CD14-positive monocyte (primary cell): ENCODE data around the gene ELFN1. TPM values are rescaled to one million over a fixed set of nuclear protein-coding genes. Genes with fewer than 3 reads are reported as not detected.

Experiments used
- DNase-seq, 3 donors: peaks; one replicate each; pipeline ENCODE4 v3.0.0-alpha.2; 2011 to 2022
- H2AFZ ChIP-seq: 2 replicates; pipeline ENCODE4 v1.6.0; 2012; ENCODE audit warnings: mild to moderate bottlenecking, low read depth, low read length, inconsistent platforms; ENCODE audit not compliant: insufficient read depth, poor library complexity, severe bottlenecking
- H3K27ac ChIP-seq, 2 donors: 1 replicate in 1 of 2; 2 replicates in 1 of 2; pipeline ENCODE4 v1.5.1; 2012 to 2013; ENCODE audit warnings: low read length in 2 of 2, control low read depth in 1 of 2, inconsistent platforms in 1 of 2, low read depth in 1 of 2, mild to moderate bottlenecking in 1 of 2
- H3K27me3 ChIP-seq, 2 donors: one replicate each; pipeline versions ENCODE4 v1.6.0 to v1.6.1; 2011 to 2013; ENCODE audit warnings: low read length in 2 of 2; ENCODE audit not compliant: control insufficient read depth in 2 of 2, insufficient read depth in 2 of 2
- H3K36me3 ChIP-seq, 2 donors: replicated peaks in 1 of 2; 1 replicate in 1 of 2; 2 replicates in 1 of 2; pipeline versions ENCODE4 v1.5.1 to v1.6.1; 2012 to 2013; ENCODE audit warnings: low read length in 2 of 2, control low read depth in 1 of 2, inconsistent platforms in 1 of 2, mild to moderate bottlenecking in 1 of 2; ENCODE audit not compliant: insufficient read depth in 2 of 2, control insufficient read depth in 1 of 2
- H3K4me1 ChIP-seq, 2 donors: 1 replicate in 1 of 2; 2 replicates in 1 of 2; pipeline versions ENCODE4 v1.5.1 to v1.6.1; 2012 to 2013; ENCODE audit warnings: low read length in 2 of 2, control low read depth in 1 of 2, inconsistent platforms in 1 of 2, mild to moderate bottlenecking in 1 of 2, moderate library complexity in 1 of 2; ENCODE audit not compliant: insufficient read depth in 2 of 2, control insufficient read depth in 1 of 2
- H3K4me2 ChIP-seq: replicated peaks from 2 replicates; pipeline ENCODE3; 2012; ENCODE audit warnings: low read length, moderate library complexity, mild to moderate bottlenecking; ENCODE audit not compliant: poor library complexity, severe bottlenecking; ENCODE audit errors: extremely low read depth
- H3K4me3 ChIP-seq, 3 experiments: fragments of 200-600 bp in 1 of 3; sonication (generic) in 1 of 3; replicated peaks in 1 of 3; 1 replicate in 2 of 3; 2 replicates in 1 of 3; pipeline ENCODE4 v1.5.1; 2011 to 2013; ENCODE audit warnings: low read length in 3 of 3, mild to moderate bottlenecking in 3 of 3, control low read depth in 2 of 3, low read depth in 2 of 3, inconsistent platforms in 1 of 3, moderate library complexity in 1 of 3
- H3K79me2 ChIP-seq: 2 replicates; pipeline ENCODE4 v1.6.0; 2012; ENCODE audit warnings: mild to moderate bottlenecking, control low read depth, inconsistent platforms, low read length, moderate library complexity; ENCODE audit not compliant: insufficient read depth
- H3K9ac ChIP-seq: 2 replicates; pipeline ENCODE4 v1.6.0; 2017; ENCODE audit warnings: low read length, mild to moderate bottlenecking; ENCODE audit not compliant: insufficient read depth, poor library complexity, severe bottlenecking
- H3K9me3 ChIP-seq, 2 donors: replicated peaks in 1 of 2; 1 replicate in 1 of 2; 2 replicates in 1 of 2; pipeline versions ENCODE4 v1.5.1 to v1.6.1; 2012 to 2013; ENCODE audit warnings: low read length in 2 of 2, control low read depth in 1 of 2; ENCODE audit not compliant: control insufficient read depth in 1 of 2, insufficient read depth in 1 of 2
- H4K20me1 ChIP-seq: 2 replicates; pipeline ENCODE4 v1.6.0; 2012; ENCODE audit warnings: mild to moderate bottlenecking, low read length, control low read depth, moderate library complexity; ENCODE audit not compliant: insufficient read depth
- H3K27ac Mint-ChIP-seq, 7 donors: one replicate each; pipeline ENCODE4 v1.8.0; 2020; ENCODE audit warnings: mild to moderate bottlenecking in 7 of 7, mixed read lengths in 7 of 7, moderate library complexity in 6 of 7, inconsistent platforms in 2 of 7
- H3K27me3 Mint-ChIP-seq, 3 donors: one replicate each; pipeline ENCODE4 v1.8.0; 2021 to 2022; ENCODE audit warnings: low read depth in 3 of 3, mild to moderate bottlenecking in 3 of 3, mixed read lengths in 3 of 3, moderate library complexity in 3 of 3, inconsistent platforms in 1 of 3
- H3K36me3 Mint-ChIP-seq, 2 donors: one replicate each; pipeline ENCODE4 v1.8.0; 2020; ENCODE audit warnings: mixed read lengths in 2 of 2, inconsistent platforms in 1 of 2, mild to moderate bottlenecking in 1 of 2
- H3K4me1 Mint-ChIP-seq: one replicate; pipeline ENCODE4 v1.8.0; 2020; ENCODE audit warnings: mild to moderate bottlenecking, mixed read lengths
- H3K4me3 Mint-ChIP-seq, 2 donors: one replicate each; pipeline ENCODE4 v1.8.0; 2020; ENCODE audit warnings: mild to moderate bottlenecking in 2 of 2, mixed read lengths in 2 of 2, moderate library complexity in 1 of 2
- H3K9me3 Mint-ChIP-seq, 7 donors: one replicate each; pipeline ENCODE4 v1.8.0; 2020 to 2022; ENCODE audit warnings: mixed read lengths in 7 of 7, mild to moderate bottlenecking in 6 of 7, moderate library complexity in 6 of 7, inconsistent platforms in 2 of 7
- WGBS: methylation state at CpG from one replicate; pipeline ENCODE4 v1.1.5; 2013; ENCODE audit warnings: missing lambda C conversion rate; ENCODE audit not compliant: insufficient coverage; 5-methylcytosine and 5-hydroxymethylcytosine counted together
- intact Hi-C, 2 donors: fragments of 100-400 bp; cut with micrococcal nuclease; formaldehyde crosslinking; loops; one replicate each; pipeline versions ENCODE4 v1.15.0 to v1.15.1; 2023
- polyA plus RNA-seq, 3 donors: library from polyadenylated mRNA; depleted of rRNA in 1 of 3; unstranded in 2 of 3; stranded (reverse) in 1 of 3; fragments of 300-500 nt in 2 of 3; fragments of >200 nt in 1 of 3; fragmentation: Illumina TruSeq in 2 of 3; gene quantifications; 1 replicate in 2 of 3; 2 replicates in 1 of 3; pipeline ENCODE4 v1.2.3, GENCODE V29; 2012 to 2021
- TF ChIP-seq, protein P1 (sequence below): fragments of 200-600 bp; IDR thresholded peaks from one replicate; pipeline ENCODE4 v1.8.0; 2022; ENCODE audit warnings: antibody characterized with exemption, mild to moderate bottlenecking

ELFN1 gene
- polyA plus RNA-seq, 3 donors: not detected

DNA sequence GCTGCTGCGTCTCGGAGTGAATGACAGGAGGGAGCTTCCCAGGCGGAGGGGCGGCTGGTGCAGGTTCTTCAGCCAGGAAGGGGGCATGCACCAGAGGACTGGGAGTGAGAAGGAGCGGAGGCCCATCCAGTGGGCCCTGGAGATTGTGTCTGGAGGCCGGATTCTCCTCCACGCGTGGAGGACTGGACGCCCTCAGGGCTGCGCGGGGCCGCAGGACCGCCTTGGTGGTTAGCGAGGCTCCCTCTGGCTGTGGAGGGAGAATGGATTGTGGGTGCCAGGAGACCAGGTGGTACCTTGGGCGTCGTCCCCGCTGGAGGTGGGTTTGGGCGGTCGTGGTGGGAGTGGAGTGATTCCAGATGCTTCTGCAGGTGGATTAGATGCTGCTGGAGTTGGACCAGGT, 68.9 kb downstream of the ELFN1 start:
- peaks cover 0 to 2% (median 0%) of the 10 kb centered on the region in 7 donors for H3K9me3 Mint-ChIP-seq
- WGBS: 88% methylated on average over 15 of the region's 19 CpGs
- Histone ChIP-seq H3K27ac (no peak overlapping the region), H3K4me1 (peaks cover 13 to 32% of the 10 kb centered on the region in 2 donors), H3K4me3 (no peak overlapping the region), H3K27me3 (no peaks in the 10 kb centered on the region), H4K20me1 (no peaks in the 10 kb centered on the region), H3K9ac (no peak overlapping the region), H3K9me3 (no peaks in the 10 kb centered on the region), H3K4me2 (no peak overlapping the region), H3K36me3 (no peaks in the 10 kb centered on the region), H2AFZ (no peak overlapping the region), H3K79me2 (no peaks in the 10 kb centered on the region)
- no peaks in the 10 kb centered on the region for H3K36me3 Mint-ChIP-seq
- TF ChIP-seq, protein P1, sequence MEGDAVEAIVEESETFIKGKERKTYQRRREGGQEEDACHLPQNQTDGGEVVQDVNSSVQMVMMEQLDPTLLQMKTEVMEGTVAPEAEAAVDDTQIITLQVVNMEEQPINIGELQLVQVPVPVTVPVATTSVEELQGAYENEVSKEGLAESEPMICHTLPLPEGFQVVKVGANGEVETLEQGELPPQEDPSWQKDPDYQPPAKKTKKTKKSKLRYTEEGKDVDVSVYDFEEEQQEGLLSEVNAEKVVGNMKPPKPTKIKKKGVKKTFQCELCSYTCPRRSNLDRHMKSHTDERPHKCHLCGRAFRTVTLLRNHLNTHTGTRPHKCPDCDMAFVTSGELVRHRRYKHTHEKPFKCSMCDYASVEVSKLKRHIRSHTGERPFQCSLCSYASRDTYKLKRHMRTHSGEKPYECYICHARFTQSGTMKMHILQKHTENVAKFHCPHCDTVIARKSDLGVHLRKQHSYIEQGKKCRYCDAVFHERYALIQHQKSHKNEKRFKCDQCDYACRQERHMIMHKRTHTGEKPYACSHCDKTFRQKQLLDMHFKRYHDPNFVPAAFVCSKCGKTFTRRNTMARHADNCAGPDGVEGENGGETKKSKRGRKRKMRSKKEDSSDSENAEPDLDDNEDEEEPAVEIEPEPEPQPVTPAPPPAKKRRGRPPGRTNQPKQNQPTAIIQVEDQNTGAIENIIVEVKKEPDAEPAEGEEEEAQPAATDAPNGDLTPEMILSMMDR: no peak
- intact Hi-C loops: no loop called here
- H3K4me3 Mint-ChIP-seq: peak overlapping the region in 1 of 2 donors; percentile 62
- no peak for DNase-seq
- peaks cover 11 to 21% (median 20%) of the 10 kb centered on the region in 3 donors for H3K27me3 Mint-ChIP-seq
- peaks cover 23% of the 10 kb centered on the region for H3K4me1 Mint-ChIP-seq
- H3K27ac Mint-ChIP-seq: no peak overlapping the region

DNA sequence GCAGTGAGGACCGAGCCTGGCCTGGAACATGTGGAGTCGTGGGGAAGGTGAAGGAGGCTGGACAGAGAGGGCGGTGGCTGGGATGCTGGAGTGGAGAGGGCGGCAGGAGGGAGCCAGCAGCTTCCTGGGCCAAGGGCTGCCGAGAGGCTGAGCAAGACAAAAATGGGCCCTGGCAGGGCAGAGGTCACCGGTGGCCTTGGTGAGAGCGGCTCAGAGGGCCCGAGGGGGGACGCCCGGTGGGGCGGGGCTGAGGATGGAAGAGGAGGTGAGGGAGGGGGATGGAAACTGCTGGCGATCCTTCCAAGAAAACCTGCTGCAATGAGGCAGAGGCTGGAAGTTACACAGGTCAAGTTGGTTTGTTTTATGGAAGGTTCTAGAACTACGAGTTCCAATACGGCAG, 69.5 kb downstream of the ELFN1 start:
- no peaks in the 10 kb centered on the region for H3K36me3 Mint-ChIP-seq
- Histone ChIP-seq H3K4me3 (no peak overlapping the region), H3K79me2 (no peaks in the 10 kb centered on the region), H4K20me1 (no peaks in the 10 kb centered on the region), H3K27me3 (no peaks in the 10 kb centered on the region), H3K4me1 (peaks cover 13 to 32% of the 10 kb centered on the region in 2 donors), H3K27ac (no peak overlapping the region), H3K9me3 (no peaks in the 10 kb centered on the region), H3K4me2 (no peak overlapping the region), H2AFZ (no peak overlapping the region), H3K36me3 (no peaks in the 10 kb centered on the region), H3K9ac (no peak overlapping the region)
- H3K4me3 Mint-ChIP-seq: no peak overlapping the region
- 95% methylated on average over 13 of the region's 14 CpGs for WGBS
- no peak for DNase-seq
- no peak overlapping the region for H3K27ac Mint-ChIP-seq
- H3K27me3 Mint-ChIP-seq: peaks cover 12 to 21% (median 21%) of the 10 kb centered on the region in 3 donors
- H3K4me1 Mint-ChIP-seq: peaks cover 23% of the 10 kb centered on the region
- TF ChIP-seq, protein P1: no peak
- intact Hi-C loops: no loop called here
- H3K9me3 Mint-ChIP-seq: peaks cover 0 to 3% (median 0%) of the 10 kb centered on the region in 7 donors
